ENCODE measurements around the gene RPA3.

The RPA3 gene

DNA sequence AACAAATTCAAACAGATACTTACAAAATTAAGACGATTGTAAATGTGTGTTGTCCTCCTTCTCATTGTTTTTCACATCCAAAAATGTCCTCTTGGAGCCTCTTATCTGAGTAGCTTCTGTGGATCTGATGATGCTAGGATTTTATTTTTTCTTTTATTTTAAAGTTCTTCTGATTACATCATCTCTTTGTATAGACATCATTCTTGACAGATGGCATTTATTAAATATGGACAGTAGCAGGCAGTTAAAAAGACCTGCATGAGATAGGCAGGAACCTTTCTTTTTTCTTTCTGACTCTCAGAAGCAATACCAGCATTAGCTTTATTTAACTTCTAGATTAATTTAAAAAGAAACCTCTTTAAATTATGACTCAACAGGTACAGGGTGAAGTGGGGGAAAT, at the start of gene RPA3:
RPA3 (minus strand) TSS at position 116 of the 400 bp plus-strand sequence. CDS start 78,189 bp downstream, outside the sequence.
- no peak for DNase-seq (ENCODE audit: low read depth in 3 of 3)

DNA sequence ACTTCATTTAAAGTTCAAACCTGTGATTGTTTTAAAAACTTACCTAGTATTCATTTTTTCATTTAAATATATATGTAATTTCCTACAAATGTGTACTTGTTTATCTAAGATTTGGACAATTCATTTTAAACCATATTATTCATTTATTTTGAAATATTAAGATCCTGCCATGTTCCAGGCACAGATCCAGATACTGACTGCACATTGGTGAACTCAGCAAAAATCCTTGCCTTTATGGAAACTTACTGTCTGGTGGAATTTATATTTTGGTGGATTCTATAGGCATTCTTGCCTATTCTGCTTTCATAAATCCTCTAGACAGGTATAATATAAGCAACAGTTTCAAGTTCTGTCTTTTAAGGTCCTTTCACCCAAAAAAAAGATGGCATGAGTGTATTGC, 48.3 kb upstream of the RPA3 start:
- DNase-seq (ENCODE audit: low read depth in 3 of 3) = no peak

DNA sequence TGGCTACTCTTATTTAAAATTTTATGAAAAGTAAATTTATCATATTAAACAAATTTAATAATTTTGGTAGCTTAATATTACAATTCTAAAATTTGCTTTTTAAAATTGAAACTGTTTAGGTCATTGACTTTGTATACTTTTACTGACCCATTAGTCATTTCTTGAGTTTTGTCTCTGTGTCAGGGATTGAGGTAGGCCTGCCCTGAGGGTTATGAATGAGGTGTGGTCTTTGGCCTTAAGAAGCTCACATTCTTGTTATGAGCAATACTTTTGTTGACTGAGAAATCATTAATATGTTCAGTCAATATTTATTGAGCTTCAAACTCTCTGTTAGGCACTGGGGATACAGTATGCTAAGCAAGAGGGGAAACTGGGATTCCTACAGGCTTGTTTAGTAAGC, 47.0 kb upstream of the RPA3 start:
- no peak for DNase-seq (ENCODE audit: low read depth in 3 of 3)

DNA sequence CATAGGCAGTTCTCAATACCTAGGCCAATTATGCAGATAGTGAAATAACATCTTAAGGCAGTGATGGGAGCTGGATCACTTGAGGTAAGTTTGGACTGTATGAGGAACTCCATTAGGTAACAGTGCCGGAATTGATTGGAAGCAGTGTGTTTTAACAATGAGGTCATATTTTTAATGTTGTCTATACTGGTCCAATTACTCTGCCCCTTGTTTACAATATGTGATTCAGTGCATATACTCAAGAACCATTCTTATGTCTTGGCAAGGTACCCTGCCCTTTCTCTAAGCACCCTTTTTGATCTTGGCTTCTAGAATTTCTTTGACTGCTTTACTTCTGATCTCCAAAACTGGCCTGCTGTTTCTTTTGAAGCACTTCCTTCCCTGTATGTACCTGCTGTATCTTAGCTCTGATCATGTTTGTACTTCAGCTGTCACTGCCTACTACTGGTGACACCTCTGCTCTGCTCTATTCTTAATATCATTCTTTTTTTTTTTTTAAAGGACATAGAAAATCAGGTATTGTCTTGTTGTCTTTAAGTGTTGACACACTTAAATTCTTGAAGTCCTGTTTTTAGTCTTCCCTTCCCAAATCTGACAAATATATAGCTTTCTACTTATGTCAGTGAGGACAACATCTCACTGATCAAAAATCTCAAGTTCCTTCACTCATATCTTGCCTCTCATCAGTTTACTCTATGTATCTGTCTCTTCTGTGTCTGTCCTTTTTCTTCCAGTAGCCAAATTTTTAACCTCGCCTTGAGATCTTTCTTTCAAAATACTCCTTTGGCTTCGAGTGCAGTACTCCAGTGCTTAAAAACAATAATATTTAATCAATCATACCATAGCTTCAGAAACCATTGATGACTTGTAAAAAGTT, 46.4 kb upstream of the RPA3 start:
- DNase-seq (ENCODE audit: low read depth in 3 of 3) = no peak

DNA sequence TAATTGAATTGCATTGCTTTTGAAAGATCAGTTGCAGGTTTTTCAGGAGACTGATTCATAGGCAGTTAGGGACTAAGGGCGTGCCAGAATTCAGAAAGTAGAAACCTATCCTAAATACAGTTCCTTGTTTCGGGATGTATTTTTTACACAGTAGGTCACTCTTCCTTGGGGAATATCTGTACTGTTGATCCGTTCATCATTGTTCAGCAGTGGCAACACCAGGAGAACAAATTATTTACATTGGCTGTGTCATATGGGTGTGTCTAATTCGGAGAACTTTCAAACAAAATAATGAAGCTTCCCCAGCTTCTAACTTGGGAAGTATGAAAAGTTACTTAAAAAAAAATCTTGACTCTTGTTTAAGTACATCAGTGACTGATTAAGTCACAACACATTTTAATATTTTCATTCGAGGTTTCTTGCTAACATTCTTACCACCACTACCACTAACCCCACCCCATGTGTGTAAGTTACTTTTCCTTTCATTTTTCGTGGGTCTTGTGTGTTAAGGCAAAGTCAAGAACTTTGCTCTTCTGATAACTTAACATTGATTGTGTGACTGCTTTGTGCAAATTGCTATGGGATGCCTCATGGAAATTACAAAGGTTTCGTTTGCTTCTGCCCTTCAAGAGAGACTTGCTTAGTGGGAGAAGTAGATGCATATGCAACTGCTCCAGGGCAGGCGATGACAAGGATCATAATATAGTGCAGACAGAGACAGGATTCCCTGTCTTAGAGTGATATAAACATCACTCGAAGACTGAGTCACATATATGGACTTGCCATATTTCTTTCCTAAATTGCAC, 43.8 kb upstream of the RPA3 start:
- no peak for DNase-seq (ENCODE audit: low read depth in 3 of 3)

DNA sequence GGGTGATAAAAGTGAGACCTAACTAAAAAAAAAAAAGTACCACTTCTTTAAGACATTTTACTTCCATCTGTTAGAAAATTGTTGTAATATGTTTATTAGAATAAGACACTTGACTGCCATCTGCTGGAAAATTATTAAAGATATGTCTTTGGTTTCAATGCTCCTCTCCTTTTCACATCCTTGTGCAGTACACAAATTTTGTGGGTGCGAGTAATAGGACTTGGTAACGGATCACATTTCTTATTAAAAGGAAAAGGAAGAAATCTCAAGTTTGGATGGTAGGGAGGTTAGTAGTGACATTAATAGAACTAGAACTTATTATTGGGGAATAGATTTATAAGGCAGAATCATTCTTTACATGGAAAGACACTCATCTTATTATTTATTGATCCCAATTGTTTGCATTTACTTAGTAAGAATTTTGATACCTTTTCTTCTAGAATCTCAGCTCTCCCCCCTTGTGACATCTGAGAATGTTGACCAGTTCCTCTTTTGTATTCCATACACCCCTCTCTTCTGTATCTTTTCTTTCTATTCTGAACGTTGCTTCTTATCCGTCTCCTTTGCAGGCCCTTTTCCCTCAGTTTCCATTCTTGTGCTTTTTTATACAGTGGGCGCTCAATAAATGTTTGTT, 43.0 kb upstream of the RPA3 start:
- DNase-seq (ENCODE audit: low read depth in 3 of 3) = no peak

DNA sequence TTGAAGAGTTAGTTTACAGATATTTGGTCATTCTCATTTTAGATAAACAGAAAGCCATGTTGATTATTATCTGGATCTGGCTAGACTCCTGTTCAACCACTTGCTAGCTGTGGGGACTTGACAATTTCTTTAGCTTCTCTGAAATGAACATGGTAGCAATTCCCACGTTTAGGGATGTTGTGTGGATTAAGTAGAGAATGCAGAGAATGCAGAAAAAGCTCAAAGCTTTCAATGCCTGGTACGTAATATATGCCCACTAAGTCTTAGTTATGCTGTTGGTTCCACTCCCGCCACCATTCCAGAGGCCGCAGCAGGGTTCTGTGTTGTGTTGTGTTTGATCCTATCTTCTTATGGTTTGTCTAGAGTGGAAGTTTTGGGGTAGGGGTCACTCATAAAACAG, 39.2 kb upstream of the RPA3 start:
- no peak for DNase-seq (ENCODE audit: low read depth in 3 of 3)

DNA sequence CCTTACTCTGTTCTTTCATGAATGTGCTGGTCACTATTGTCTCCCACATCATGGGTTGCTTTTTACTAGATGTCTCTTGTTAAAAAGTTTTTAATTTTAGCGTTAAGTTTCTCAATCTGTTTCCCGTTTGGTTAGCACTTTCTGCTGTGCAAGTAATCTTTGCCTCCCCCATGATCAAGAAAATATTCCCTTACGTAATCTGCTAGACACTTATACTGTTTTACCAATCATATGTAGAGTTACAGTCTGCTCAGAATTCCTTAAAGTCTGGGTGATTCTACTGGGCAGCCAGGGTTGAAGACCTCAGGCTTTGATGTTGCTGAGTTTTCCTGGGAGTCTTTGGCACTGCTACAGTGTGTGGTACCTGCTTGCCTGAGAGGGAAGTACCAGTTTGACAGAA, 38.2 kb upstream of the RPA3 start:
- no peak for DNase-seq (ENCODE audit: low read depth in 3 of 3)

DNA sequence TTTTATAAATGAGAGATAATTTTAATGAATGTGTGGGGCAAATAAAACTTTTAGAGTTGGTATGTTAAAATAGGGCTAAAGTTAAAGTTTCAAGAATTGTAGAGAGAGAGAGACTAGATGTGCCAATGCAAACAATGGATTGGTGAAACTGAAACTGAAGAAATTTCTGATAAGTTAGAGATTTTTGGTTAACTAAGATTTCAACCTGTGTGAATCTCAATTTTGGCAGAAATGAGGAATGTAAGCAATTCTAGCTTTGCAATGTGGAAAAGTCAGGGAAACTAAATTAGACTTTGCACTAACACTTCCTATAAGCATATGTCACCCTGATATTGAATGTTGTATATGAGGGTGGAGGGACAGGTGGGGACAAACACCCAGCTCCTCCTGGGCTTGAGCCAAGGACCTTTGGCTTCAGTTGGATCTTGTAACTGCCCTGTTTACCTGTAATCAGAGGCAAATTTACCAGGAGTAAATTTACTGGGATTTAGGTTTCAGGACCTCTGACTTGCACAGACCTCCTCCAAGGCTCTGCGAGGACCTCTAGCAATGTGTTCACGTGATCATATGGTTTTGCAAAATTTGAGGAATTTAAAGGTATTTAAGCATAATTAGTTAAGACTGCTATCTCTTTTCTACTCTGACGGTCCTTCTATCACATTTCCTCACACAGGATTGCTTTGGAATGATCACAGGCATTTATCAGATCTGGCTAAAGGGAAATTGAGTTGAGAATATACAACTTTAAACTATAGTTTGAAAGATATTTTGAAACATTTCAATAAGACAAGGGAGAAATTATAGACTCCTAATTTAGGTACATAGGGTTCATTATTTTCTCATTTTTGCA, 33.1 kb upstream of the RPA3 start:
- DNase-seq (ENCODE audit: low read depth in 3 of 3) = no peak

DNA sequence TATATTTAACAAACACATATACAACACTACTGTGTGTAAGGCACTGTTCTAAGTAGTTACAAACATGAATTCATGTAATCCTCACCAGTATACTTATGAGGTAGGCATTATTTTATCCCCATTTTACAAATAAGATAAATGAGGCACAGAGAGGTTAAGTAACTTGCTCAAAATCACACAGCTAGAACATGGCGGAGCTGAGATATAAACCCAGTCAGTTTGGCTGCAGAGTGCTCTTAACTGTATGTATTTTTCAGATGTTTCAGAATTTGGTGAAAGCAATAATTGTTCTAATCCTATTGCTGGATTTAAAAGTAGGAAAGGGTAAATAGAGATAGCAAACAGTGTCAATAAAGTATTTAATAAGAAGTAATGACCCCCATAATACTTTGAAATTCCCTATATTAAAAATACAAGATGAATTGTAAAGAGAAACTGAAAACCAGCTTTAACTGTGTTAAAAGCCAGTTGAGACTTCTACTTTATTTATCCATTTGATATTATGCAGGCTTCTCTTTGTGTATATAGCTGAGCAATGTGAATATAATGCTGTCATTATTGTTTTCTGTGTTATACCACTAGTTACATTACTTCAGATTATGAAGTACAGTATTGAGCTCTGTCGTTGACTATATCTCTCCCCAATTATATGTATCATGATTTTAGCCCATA, 32.3 kb upstream of the RPA3 start:
- DNase-seq (ENCODE audit: low read depth in 3 of 3) = no peak

DNA sequence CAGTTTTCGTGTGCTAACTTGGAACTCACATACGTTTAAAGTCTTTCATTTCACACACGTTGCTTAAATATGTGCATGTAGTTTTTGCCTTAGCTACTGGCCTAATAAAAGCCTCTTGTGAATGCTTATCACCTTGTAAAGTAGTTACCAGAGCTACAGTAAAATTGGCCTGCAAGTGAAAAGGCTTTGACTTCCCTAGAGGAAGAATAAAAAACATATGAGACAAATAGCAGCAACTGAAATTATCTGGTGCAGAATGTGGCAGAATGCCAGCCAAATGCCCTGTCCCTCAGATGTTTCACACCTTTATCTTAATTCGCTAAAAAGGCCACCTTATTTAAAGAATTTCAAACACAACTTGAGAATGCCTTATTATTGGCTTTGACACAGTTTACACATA, 28.1 kb upstream of the RPA3 start:
- DNase-seq (ENCODE audit: low read depth in 3 of 3) = no peak

DNA sequence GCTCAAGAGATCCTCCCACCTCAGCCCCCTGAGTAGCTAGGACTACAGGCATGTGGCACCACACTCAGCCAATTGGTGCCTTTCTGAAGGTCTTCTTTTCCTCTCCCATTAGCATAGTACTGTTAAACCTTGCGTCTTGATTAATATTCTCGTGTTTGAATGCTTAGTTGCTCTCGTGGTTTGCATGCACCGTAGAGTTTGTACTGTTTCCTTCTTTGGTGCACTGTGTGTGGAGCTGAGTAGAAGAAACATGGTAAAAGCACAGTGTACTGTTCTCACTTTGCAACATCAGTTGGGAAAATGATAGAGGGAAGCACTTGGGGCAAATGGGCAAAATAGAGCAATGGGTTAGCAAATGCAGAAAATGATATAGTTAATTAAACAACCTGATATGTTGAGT, 27.6 kb upstream of the RPA3 start:
- no peak for DNase-seq (ENCODE audit: low read depth in 3 of 3)

DNA sequence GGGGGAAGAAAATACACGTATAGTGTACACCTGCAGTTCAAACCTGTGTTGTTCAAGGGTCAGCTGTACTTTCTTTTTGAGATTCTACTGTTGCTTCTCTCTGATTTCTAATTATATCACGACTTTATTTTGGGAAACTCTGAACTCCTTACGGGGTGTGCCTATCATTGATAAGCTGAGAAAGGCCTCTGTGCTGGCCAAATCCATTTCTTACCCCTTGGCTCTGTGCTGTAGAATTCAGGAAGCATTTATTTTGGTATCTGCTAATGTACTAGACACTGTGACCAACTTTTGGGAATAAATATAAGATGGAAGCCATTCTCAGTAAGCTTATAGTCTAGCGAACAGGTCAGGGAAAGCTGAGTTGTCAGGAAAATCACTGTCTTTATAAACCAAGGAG, 26.9 kb upstream of the RPA3 start:
- DNase-seq (ENCODE audit: low read depth in 3 of 3) = no peak

DNA sequence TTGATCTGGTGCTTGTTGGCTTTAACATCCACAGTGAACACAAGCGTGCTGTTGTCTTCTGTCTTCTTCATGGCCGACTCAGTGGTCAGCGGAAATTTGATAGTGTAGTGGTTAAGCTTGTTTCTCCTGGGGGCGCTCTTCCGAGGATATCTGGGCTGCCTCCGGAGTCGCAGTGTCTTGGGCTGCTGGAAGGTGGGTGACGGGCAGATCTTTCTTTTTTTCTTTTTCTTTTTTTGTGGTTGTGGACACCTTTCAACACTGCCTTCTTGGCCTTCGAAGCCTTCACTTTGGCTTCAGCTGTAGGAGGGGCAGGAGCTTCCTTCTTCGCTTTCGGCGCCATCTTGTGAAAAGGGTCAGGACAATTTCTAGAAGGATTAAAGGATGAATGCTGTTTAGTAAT, 23.8 kb upstream of the RPA3 start:
- DNase-seq (ENCODE audit: low read depth in 3 of 3) = no peak

DNA sequence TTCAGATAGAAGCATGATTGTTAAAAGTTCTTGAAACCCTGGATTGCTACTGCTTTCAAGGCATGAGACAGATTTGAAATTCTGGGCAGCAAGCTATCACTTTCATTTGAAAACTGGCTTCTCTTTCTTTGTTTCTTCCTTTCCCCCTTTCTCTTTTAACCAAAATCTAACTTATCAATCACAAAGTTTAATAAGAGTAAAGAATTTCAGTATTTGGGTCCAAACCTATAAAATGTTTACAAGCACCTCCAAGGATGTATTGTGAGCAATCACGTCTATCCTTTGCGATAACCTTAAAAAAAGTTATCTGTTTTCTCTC, 21.6 kb upstream of the RPA3 start:
- no peak for DNase-seq (ENCODE audit: low read depth in 3 of 3)

DNA sequence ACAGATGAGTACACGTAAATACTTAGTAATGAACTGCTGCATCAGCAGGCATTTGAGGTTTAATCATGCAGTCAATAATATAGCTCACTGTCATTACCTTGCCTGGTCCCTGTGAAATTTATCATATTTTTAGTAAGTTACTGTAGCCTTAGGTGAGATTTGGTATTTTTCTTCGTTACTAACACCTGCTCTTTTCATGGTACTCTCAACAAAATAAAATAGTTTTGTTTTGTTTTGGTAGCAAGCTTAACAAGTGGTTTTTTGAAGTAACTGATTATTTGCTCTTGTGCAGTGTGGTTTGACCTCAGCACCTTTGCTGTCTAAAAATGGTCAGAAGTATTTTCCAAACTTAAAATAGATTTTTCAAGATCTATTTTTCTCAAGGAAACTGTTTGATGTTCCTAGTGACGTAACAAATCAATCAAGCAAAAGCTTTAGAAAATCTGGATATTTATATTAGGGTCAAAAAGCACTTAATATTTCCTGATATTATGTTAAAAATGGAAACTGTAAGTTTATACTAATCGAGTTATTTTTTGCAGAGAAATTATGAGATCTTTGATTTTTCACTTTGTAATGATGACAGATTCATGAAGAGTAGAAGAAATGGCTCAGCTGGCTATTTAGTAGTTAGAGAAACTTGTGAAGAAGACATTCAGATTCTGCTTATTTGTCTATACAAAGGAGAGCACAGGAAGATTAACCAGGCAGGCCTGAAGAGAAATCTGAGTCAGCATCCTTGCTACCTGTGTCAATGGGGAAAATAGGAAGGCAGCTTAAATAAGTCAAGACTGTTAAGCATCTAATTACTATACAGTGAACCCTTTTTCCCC, 21.0 kb upstream of the RPA3 start:
- DNase-seq (ENCODE audit: low read depth in 3 of 3) = no peak

DNA sequence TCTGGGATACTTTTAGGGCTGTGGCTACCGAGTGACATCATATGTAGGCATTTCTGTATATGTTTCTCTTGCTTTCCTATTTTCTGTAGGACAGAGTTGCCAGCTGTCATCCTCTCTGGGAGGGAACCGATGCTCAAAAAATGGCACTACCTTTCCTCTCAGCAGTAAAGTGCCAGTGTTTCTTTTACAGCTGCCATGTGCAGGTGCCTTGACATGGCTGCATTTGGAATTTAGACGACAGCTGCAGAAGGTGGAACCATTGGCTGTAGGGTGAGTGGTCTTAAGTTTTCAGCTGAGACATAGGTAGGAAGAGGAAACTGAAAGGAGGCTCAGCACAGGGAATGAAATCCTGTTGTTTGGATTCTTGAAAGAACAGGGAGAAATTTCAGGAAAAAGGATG, 20.2 kb upstream of the RPA3 start:
- no peak for DNase-seq (ENCODE audit: low read depth in 3 of 3)

DNA sequence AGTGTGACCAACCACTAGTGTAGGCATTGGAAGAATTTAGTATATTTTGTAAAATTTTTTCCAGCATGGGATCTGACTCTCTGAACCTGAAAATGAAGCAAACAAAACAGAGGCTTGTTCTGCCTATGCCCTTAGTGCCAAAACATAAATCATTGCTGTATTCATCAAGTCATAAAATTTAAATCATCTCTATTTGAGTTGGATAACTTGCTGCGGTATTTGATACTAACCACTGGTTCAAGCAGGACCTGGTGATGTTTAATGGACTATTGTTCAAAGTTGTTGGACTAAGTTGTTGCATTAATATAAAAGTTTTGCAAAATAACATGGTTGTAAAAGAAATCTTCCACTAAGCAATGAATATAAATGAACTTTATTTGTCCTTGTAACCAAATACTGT, 19.8 kb upstream of the RPA3 start:
- no peak for DNase-seq (ENCODE audit: low read depth in 3 of 3)

DNA sequence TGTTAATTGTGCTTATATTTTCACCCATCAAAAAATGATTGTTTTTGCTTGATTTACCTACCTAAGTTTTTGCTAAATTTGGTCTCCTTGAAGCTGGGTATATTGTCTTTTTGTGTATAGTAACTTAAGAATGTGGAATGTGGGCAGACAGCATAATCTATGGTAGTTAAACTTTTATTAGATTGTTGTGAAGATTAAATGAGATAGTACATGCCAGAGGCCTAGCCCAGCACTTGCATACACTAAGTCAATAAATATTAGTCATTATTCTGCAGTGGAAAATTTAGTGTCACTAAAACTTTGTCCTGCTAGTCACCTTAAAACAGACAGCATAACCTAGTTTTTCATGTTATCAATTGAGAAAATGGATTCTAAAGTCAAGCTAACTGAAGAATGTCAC, 19.3 kb upstream of the RPA3 start:
- DNase-seq (ENCODE audit: low read depth in 3 of 3) = no peak

DNA sequence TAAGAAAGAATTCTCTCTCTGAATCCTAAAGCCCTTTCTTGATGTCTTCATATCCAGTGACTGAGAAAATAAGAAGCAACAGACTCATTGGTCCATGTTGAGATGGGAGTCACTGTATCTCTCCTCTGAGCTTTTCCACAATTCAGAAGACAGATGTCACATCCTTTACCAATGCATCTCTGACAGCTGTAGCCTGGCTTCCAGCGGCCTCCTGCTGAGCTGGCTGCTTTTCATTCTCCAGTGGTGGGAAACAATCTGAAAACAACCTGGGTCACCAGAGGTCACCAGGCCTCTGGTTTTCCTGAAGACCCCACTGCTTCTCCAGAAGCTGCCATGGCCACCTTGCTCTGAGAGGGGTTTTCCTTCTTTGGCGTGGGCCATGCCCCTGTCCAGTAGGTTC, 18.3 kb upstream of the RPA3 start:
- no peak for DNase-seq (ENCODE audit: low read depth in 3 of 3)
